DMS114 treated with DMSO at 0.1 percent for 48 hours (cell line): ENCODE results near the gene ARMC9.

ENCODE experiments used
- DNase-seq: peaks from one replicate; lab custom pipeline; 2025; ENCODE audit not compliant: unreplicated experiment; lab: John Stamatoyannopoulos, UW

Gene ARMC9

GRCh38 chr2:231379266-231380215 lies 181.1 kb downstream of the ARMC9 start:
- no peak for DNase-seq

GRCh38 chr2:231380307-231380706 lies 181.9 kb downstream of the ARMC9 start:
- DNase-seq, result no peak

- no peak for DNase-seq
Observed at GRCh38 chr2:231380991-231381847, 182.8 kb downstream of the ARMC9 start.

GRCh38 chr2:231382116-231382515 lies 183.7 kb downstream of the ARMC9 start:
- DNase-seq, result no peak

- DNase-seq, result no peak
Observed at GRCh38 chr2:231383416-231384108, 185.1 kb downstream of the ARMC9 start.

GRCh38 chr2:231384109-231384435 lies 185.6 kb downstream of the ARMC9 start:
- DNase-seq, result no peak

- no peak for DNase-seq
Observed at GRCh38 chr2:231384970-231385369, 186.5 kb downstream of the ARMC9 start.

- no peak for DNase-seq
Observed at GRCh38 chr2:231385429-231385828, 187.0 kb downstream of the ARMC9 start.

GRCh38 chr2:231386446-231386845 lies 188.0 kb downstream of the ARMC9 start:
- no peak for DNase-seq

GRCh38 chr2:231387904-231388724 lies 189.7 kb downstream of the ARMC9 start:
- DNase-seq, result no peak

- no peak for DNase-seq
Observed at GRCh38 chr2:231388725-231389346, 190.4 kb downstream of the ARMC9 start.

- DNase-seq, result no peak
Observed at GRCh38 chr2:231390667-231391066, 192.2 kb downstream of the ARMC9 start.

- no peak for DNase-seq
Observed at GRCh38 chr2:231391981-231392380, 193.6 kb downstream of the ARMC9 start.

GRCh38 chr2:231392431-231393148 lies 194.2 kb downstream of the ARMC9 start:
- DNase-seq, result no peak

GRCh38 chr2:231393149-231394131 lies 195.0 kb downstream of the ARMC9 start:
- DNase-seq, result no peak

GRCh38 chr2:231394211-231395141 lies 196.0 kb downstream of the ARMC9 start:
- DNase-seq, result no peak
